Left ventricle myocardium inferior (tissue), 1 donor: ENCODE data around the gene CEP128. TPM values are rescaled to one million over a fixed set of nuclear protein-coding genes. Genes with fewer than 3 reads are reported as not detected.
A peak's percentile ranks its signal among the peaks of the same experiment; 100 is the strongest.

ENCODE experiments used
- DNase-seq: peaks from one replicate; pipeline ENCODE4 v3.0.0-alpha.2; 2020
- H3K27ac ChIP-seq: fragments of 200-600 bp; replicated peaks from 2 replicates; pipeline ENCODE4 v1.8.0; 2021
- H3K27me3 ChIP-seq: fragments of 200-600 bp; 2 replicates; pipeline ENCODE4 v1.8.0; 2021; ENCODE audit warnings: low read depth
- H3K36me3 ChIP-seq: fragments of 200-600 bp; 2 replicates; pipeline ENCODE4 v1.8.0; 2021
- H3K4me1 ChIP-seq: fragments of 200-600 bp; 2 replicates; pipeline ENCODE4 v1.8.0; 2021
- H3K4me3 ChIP-seq: fragments of 200-600 bp; 2 replicates; pipeline ENCODE4 v1.8.0; 2021; ENCODE audit warnings: mild to moderate bottlenecking, moderate library complexity
- H3K9me3 ChIP-seq: fragments of 200-600 bp; replicated peaks from 2 replicates; pipeline ENCODE4 v1.8.0; 2021
- CTCF ChIP-seq: fragments of 200-600 bp; IDR thresholded peaks from 2 replicates; pipeline ENCODE4 v1.8.0; 2021; ENCODE audit warnings: antibody characterized with exemption, mild to moderate bottlenecking, borderline replicate concordance
- intact Hi-C: fragments of 100-400 bp; cut with micrococcal nuclease; formaldehyde crosslinking; loops from one replicate; pipeline ENCODE4 v1.11.0; 2022
- total RNA-seq: library from RNA; stranded (reverse); fragmentation: NEBNext Ultra II Directional; extraction: Animal tissue kit (Norgen Biotek cat#: 25700); gene quantifications from one replicate; pipeline ENCODE4 v1.2.1, GENCODE V29; 2021
- donor health status: DM: no; HTN: yes; CAD: no; lungs with severe emphysema.

Gene CEP128
- total RNA-seq, 1 donor from 2014 or later, result 2.3 TPM

GRCh38 chr14:80621701-80622100 lies 319.8 kb downstream of the CEP128 start:
- TF ChIP-seq CTCF, result no peak
- intact Hi-C loops, result no loop called here
- Histone ChIP-seq H3K4me1 (no peaks in the 10 kb centered on the region), H3K9me3 (peaks cover 21% of the 10 kb centered on the region), H3K36me3 (no peaks in the 10 kb centered on the region), H3K4me3 (no peak overlapping the region), H3K27me3 (no peaks in the 10 kb centered on the region), H3K27ac (no peak overlapping the region)
- DNase-seq, result no peak

GRCh38 chr14:80620434-80620833 lies 321.1 kb downstream of the CEP128 start:
- Histone ChIP-seq H3K4me1 (no peaks in the 10 kb centered on the region), H3K36me3 (no peaks in the 10 kb centered on the region), H3K9me3 (peaks cover 17% of the 10 kb centered on the region), H3K27ac (no peak overlapping the region), H3K4me3 (no peak overlapping the region), H3K27me3 (no peaks in the 10 kb centered on the region)
- TF ChIP-seq CTCF, result no peak
- intact Hi-C loops, result no loop called here
- no peak for DNase-seq

GRCh38 chr14:80618751-80619329 lies 322.7 kb downstream of the CEP128 start:
- intact Hi-C loops, result no loop called here
- H3K27me3 ChIP-seq, result no peaks in the 10 kb centered on the region

GRCh38 chr14:80615831-80616230 lies 325.7 kb downstream of the CEP128 start:
- H3K9me3 ChIP-seq, result no peaks in the 10 kb centered on the region
- no peak overlapping the region for H3K27ac ChIP-seq
- intact Hi-C loops, result no loop called here

More at GRCh38 chr14:80618751-80619329, 322.7 kb downstream of the CEP128 start:
- H3K27ac ChIP-seq, result no peak overlapping the region
- no peaks in the 10 kb centered on the region for H3K36me3 ChIP-seq
- no peak for TF ChIP-seq CTCF
- H3K4me3 ChIP-seq, result no peak overlapping the region
- H3K9me3 ChIP-seq, result peaks cover 8% of the 10 kb centered on the region
- H3K4me1 ChIP-seq, result no peaks in the 10 kb centered on the region
- no peak for DNase-seq

GRCh38 chr14:80609055-80609454 lies 332.5 kb downstream of the CEP128 start:
- H3K27ac ChIP-seq, result peak overlapping the region; percentile 2
- TF ChIP-seq CTCF, result no peak
- no peaks in the 10 kb centered on the region for H3K9me3 ChIP-seq
- H3K27me3 ChIP-seq, result no peaks in the 10 kb centered on the region
- H3K4me3 ChIP-seq, result no peak overlapping the region
- peaks cover 6% of the 10 kb centered on the region for H3K4me1 ChIP-seq
- intact Hi-C loops, result no loop called here
- DNase-seq, result no peak
- H3K36me3 ChIP-seq, result no peaks in the 10 kb centered on the region

More at GRCh38 chr14:80615831-80616230, 325.7 kb downstream of the CEP128 start:
- DNase-seq, result no peak
- H3K27me3 ChIP-seq, result no peaks in the 10 kb centered on the region
- TF ChIP-seq CTCF, result no peak
- no peak overlapping the region for H3K4me3 ChIP-seq
- H3K4me1 ChIP-seq, result no peaks in the 10 kb centered on the region
- no peaks in the 10 kb centered on the region for H3K36me3 ChIP-seq
